Measurements from ENCODE around the gene KCNMB4.

GRCh38 chr12:70360218-70360617, 5.9 kb upstream of the KCNMB4 start:
- TF ChIP-seq CTCF (IDR thresholded peaks at IDR 0.05) = no peak
- no peak for TF ChIP-seq EP300 (IDR thresholded peaks at IDR 0.05)
- no peak for TF ChIP-seq POLR2A (IDR thresholded peaks at IDR 0.05)

All from ovary (tissue), 3 donors.